ENCODE data around the gene MGST2. TPM values are rescaled to one million over a fixed set of nuclear protein-coding genes. Genes with fewer than 3 reads are reported as not detected.

Gene MGST2
- total and polyA plus RNA-seq, 8 donors = 7.6 to 271 (median 47.3) TPM

DNA sequence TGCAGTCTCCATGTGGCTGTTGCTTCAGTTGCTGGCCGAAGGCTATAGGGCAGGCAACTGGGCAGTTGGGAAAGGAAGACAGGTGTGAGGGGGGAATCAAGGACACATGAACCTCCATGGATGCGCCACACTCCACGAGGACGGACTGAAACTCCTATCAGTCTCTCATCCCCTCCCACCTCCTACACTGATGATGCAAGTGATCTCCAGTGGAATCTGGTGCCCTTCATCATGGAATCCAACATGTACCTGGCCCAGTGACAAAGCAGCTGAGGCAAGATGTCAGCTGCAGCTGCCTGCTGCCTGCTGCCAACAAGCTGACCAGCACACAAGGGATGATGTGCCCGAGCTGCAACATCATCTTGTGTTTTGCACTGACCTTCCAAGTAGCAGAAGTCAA is 26.0 kb upstream of the MGST2 start:
- Histone ChIP-seq H3K27ac (no peak overlapping the region), H3K4me1 (no peaks in the 10 kb centered on the region), H3K9me3 (peaks cover 0 to 22% (median 15%) of the 10 kb centered on the region in 4 donors), H3K36me3 (no peaks in the 10 kb centered on the region), H3K4me3 (no peak overlapping the region), H3K27me3 (no peaks in the 10 kb centered on the region)
- intact Hi-C loops (cut with DNase I; ENCODE audit: low total_unique reads) = loop anchor here (10.0 kb wide), 1 partner anchor 145 kb away; no protein-coding TSS in a partner anchor
- no peak for DNase-seq
- WGBS, 5 donors = 91 to 96% (median 93%) methylated on average over 5 of the region's 5 CpGs
- no peak for TF ChIP-seq POLR2A (IDR thresholded peaks at IDR 0.05)
- TF ChIP-seq, protein P1, sequence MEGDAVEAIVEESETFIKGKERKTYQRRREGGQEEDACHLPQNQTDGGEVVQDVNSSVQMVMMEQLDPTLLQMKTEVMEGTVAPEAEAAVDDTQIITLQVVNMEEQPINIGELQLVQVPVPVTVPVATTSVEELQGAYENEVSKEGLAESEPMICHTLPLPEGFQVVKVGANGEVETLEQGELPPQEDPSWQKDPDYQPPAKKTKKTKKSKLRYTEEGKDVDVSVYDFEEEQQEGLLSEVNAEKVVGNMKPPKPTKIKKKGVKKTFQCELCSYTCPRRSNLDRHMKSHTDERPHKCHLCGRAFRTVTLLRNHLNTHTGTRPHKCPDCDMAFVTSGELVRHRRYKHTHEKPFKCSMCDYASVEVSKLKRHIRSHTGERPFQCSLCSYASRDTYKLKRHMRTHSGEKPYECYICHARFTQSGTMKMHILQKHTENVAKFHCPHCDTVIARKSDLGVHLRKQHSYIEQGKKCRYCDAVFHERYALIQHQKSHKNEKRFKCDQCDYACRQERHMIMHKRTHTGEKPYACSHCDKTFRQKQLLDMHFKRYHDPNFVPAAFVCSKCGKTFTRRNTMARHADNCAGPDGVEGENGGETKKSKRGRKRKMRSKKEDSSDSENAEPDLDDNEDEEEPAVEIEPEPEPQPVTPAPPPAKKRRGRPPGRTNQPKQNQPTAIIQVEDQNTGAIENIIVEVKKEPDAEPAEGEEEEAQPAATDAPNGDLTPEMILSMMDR (IDR thresholded peaks at IDR 0.05) = no peak
- TF ChIP-seq EP300 (IDR thresholded peaks at IDR 0.05) = no peak
- no peak for TF ChIP-seq POLR2AphosphoS5 (IDR thresholded peaks at IDR 0.05)

DNA sequence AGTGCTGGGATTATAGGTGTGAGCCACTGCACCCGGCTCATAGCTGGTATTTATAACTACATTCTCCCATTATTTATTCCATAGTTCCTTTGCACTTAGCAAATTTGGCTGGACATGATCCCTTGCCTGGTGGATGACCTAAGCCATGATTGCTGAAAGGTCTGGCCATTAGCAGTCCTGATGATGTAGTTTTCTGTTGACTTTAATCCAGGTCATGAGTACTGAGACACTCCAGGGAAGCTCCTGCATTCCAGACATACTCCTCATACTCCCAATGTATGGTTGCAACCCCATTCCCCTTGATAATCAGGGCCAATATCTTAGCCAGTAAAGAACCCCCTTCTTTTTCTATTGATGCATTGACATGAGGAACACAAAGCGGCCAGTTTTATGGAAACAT is 24.4 kb upstream of the MGST2 start:
- H3K27ac ChIP-seq = no peak overlapping the region
- intact Hi-C loops (cut with DNase I; ENCODE audit: low total_unique reads) = no loop called here
- DNase-seq = no peak
- no peaks in the 10 kb centered on the region for H3K4me1 ChIP-seq
- 88 to 96% (median 96%) methylated on average over 2 of the region's 2 CpGs for WGBS, 5 donors
- H3K36me3 ChIP-seq = no peaks in the 10 kb centered on the region
- H3K4me3 ChIP-seq = no peak overlapping the region
- TF ChIP-seq EP300 (IDR thresholded peaks at IDR 0.05) = no peak
- no peak for TF ChIP-seq POLR2A (IDR thresholded peaks at IDR 0.05)
- no peak for TF ChIP-seq POLR2AphosphoS5 (IDR thresholded peaks at IDR 0.05)
- peaks cover 0 to 22% (median 15%) of the 10 kb centered on the region in 4 donors for H3K9me3 ChIP-seq
- H3K27me3 ChIP-seq = no peaks in the 10 kb centered on the region

DNA sequence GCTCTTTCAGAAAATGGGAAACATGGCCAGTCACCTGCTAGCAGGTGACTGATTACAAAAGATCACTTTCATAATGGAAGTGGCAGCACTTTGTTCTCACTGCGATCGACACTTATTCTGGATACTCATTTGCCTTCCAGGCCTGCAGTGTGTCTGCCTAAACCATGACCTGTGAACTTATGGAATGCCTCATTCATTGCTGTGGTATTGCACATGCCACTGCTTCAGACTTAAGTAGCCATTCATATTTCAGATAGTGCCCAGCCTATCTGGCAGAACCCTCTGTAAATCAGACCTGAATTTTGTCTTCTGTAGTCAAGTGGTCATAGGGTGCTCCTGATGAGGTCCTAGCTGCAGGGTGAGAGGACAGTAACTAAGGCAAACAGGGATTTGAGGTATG is 23.3 kb upstream of the MGST2 start:
- H3K27me3 ChIP-seq = no peaks in the 10 kb centered on the region
- peaks cover 0 to 22% (median 15%) of the 10 kb centered on the region in 4 donors for H3K9me3 ChIP-seq
- 72 to 100% (median 92%) methylated on average over 2 of the region's 2 CpGs for WGBS, 5 donors
- H3K27ac ChIP-seq = no peak overlapping the region
- H3K36me3 ChIP-seq = no peaks in the 10 kb centered on the region
- TF ChIP-seq, protein P1 (IDR thresholded peaks at IDR 0.05) = no peak
- TF ChIP-seq EP300 (IDR thresholded peaks at IDR 0.05) (no peak), POLR2A (IDR thresholded peaks at IDR 0.05) (no peak), POLR2AphosphoS5 (IDR thresholded peaks at IDR 0.05) (no peak)
- H3K4me1 ChIP-seq = no peaks in the 10 kb centered on the region
- no peak overlapping the region for H3K4me3 ChIP-seq
- DNase-seq = no peak
- intact Hi-C loops (cut with DNase I; ENCODE audit: low total_unique reads) = no loop called here

DNA sequence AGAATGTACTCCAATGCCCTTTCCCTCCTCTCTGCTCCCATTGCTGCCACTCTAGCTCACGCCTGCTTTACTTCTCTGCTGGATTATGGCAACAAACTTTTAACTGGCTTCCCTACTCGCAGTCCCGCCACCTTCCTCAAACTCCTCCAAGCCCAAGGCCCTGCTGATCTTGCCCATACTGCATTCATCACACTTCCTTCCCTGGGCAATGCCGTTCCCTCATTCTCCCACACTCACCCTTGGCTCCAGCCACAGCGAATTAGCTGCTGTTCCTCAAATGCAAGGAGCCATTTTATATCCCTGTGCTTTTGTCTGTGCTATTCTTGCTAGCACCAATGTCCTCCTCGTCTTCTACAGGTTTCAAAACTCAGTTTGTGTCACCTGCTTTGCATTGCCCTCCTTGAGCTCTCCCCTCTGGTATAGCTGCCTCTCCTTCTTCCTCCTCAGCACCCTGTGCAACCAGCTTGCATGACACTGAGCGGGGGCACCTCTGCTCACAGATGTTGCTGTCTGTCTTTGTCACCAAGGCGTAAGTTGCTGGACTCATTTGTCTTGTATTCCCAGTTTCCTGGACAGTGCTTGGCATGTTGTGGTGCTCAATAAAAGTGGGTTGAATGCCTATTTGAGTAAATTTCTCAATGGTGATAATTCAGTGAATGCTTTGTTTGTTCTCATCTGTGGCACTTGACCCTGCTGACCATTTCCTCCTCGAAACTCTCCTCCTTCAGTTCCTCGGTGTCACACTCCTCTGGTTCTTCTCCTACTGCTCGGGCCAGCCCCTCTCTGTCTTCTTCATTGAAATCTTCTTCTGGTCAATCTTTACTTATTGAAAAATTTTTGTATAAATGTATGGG is 22.4 kb upstream of the MGST2 start:
- no peaks in the 10 kb centered on the region for H3K4me1 ChIP-seq
- H3K27ac ChIP-seq = no peak overlapping the region
- peaks cover 0 to 14% (median 12%) of the 10 kb centered on the region in 4 donors for H3K9me3 ChIP-seq
- no peaks in the 10 kb centered on the region for H3K27me3 ChIP-seq
- no peak for TF ChIP-seq EP300 (IDR thresholded peaks at IDR 0.05)
- TF ChIP-seq, protein P1 (IDR thresholded peaks at IDR 0.05) = no peak
- TF ChIP-seq POLR2AphosphoS5 (IDR thresholded peaks at IDR 0.05) = no peak
- no peak for TF ChIP-seq POLR2A (IDR thresholded peaks at IDR 0.05)
- no peaks in the 10 kb centered on the region for H3K36me3 ChIP-seq
- no peak for DNase-seq
- no peak overlapping the region for H3K4me3 ChIP-seq
- intact Hi-C loops (cut with DNase I; ENCODE audit: low total_unique reads) = no loop called here
- 72 to 84% (median 74%) methylated on average over 11 of the region's 11 CpGs for WGBS, 5 donors

DNA sequence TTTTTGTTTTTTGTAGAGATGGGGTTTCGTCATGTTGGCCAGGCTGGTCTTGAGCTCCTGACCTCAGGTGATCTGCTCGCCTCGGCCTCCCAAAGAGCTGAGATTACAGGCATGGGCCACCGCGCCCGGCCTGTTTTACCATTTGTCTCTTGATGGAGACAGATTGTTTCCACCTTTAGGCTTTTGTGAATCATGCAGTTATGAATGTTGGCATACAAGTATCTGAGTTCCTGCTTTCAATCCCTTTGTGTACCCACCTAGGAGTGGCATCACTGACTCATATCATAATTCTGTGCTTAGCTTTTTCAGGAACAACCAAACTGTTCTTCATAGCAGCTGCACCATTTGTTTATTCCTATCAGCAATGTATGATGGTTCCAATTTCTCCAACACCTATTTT is 20.2 kb upstream of the MGST2 start:
- peak in 1 of 2 donors; percentile 54 for DNase-seq
- TF ChIP-seq, protein P1 (IDR thresholded peaks at IDR 0.05) = no peak
- peak in 1 of 3 donors; percentile 45 for TF ChIP-seq POLR2AphosphoS5 (IDR thresholded peaks at IDR 0.05)
- H3K9me3 ChIP-seq = no peaks in the 10 kb centered on the region
- H3K27ac ChIP-seq = peak overlapping the region in 2 of 5 donors; percentile 20 to 82
- 38 to 78% (median 56%) methylated on average over 6 of the region's 6 CpGs for WGBS, 5 donors
- H3K36me3 ChIP-seq = no peaks in the 10 kb centered on the region
- H3K4me1 ChIP-seq = no peaks in the 10 kb centered on the region
- intact Hi-C loops (cut with DNase I; ENCODE audit: low total_unique reads) = no loop called here
- H3K27me3 ChIP-seq = no peaks in the 10 kb centered on the region
- H3K4me3 ChIP-seq = no peak overlapping the region

Measured in stomach (tissue), 9 donors.